Stimulated activated CD8-positive, alpha-beta memory T cell treated with anti-CD3 and anti-CD28 coated beads, Interleukin-15, amount 100 ng/mL, for 4 hours (primary cell): ENCODE data around the gene BCAT1.
"Not testable (repeated sequence)": the region's sequence is repeated elsewhere in the genome, so short reads cannot be mapped to it uniquely, and the experiment has no call there.

Source experiments
- DNase-seq, 2 donors: peaks; one replicate each; pipeline ENCODE4 v3.0.0-alpha.2; 2020; ENCODE audit warnings: low read depth in 2 of 2

The BCAT1 gene

DNA sequence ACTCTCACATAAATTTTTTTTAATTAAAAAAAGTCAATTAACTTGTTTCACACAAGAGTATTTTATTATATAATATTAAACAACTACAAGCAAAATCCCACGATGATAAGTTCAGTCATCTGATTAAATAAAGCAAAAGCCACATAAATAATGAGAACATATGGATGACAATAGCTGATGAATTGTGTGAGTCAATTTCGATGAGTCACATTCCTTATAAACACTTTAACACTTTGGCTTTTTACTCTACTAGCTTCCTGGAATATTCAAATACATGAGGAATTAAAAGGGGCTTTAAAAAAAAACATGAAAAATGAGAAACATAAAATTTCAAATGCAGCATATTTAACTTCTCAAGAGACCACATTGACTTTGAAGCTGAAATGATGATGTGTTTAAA, 95.3 kb downstream of the BCAT1 start:
- DNase-seq, result no peak

GRCh38 chr12:24853094-24853493, 95.8 kb downstream of the BCAT1 start:
- no peak for DNase-seq

- no peak for DNase-seq
Measured at GRCh38 chr12:24852420-24852819, 96.5 kb downstream of the BCAT1 start.

DNA sequence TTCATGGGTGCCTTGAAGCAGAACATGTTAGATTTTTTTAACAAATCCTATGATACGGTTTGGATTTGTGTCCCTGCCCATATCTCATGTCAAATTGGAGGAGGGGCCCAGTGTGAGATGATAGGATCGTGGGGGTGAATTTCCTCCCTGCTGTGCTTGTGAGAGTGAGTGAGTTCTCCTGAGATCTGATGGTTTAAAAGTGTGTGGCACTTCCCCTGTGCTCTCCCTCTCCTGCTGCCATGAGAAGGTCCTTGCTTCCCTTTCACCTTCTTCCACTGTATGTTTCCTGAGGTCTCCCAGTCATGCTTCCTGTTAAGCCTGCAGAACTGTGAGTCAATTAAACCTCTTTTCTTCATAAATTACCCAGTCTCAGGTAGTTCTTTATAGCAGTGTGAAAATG, 97.0 kb downstream of the BCAT1 start:
- DNase-seq, result not testable (repeated sequence)

DNA sequence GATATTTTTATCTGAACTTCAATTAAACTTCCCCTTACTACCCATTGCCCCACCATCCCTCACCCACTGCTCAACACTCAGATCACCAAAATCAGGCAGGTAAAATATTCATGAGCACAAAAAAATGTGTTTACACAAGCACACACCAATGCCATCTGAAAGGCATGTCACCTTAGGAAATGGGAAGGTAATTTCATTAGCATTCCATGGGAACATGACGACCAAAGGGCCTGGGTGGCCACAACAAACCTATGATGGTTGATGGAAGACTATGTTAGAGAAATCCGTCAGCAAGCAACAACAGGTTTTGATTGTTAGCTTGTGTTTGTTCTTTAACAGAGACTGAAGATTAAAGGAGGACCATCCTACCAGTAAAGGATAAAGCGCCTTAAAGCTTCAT, 97.6 kb downstream of the BCAT1 start:
- no peak for DNase-seq

GRCh38 chr12:24850496-24850895, 98.4 kb downstream of the BCAT1 start:
- no peak for DNase-seq

DNA sequence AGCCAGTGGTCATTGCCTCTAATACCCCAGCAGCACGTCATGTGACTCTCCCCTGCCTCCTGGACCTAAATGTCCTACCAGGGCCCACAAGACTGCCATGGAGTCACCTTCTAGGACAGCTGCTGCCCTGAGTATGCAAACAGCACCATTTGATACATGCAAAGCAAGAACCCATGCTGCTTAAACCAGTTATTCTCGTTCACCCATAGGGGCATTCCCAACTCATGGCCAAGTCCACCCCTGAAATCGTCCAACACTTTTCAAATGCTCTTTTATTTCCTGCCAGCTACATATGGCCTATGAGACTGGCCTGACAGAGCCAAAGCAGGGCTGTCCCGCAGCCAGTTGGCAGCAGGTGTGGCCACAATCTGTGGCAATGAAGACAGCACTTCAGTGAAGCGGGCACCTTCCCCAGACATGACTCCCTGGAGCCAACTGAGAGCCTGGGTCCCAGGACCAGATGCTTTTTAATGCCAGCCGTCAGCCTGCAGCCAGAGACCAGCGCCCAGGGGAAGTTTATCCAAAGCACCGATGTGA, 99.9 kb downstream of the BCAT1 start:
- DNase-seq, result no peak

- no peak for DNase-seq
Measured at GRCh38 chr12:24846689-24847088, 102.2 kb downstream of the BCAT1 start.

DNA sequence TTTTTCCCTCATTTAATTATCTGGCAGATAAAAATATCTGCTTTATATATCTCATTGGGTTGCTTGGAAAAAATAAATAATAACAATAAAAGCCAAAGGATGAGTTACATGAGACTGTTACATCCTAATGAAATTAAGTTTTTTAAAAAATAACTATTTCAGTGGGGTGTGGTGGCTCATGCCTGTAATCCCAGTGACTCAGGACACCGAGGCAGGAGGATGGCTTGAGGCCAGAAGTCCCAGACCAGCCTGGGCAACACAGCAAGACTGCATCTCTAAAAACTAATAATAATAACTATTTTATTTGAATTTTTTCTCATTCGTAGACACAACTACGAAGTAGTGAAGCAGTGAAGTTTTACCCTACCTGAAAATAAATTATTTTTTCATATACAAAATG, 103.3 kb downstream of the BCAT1 start:
- no peak for DNase-seq

DNA sequence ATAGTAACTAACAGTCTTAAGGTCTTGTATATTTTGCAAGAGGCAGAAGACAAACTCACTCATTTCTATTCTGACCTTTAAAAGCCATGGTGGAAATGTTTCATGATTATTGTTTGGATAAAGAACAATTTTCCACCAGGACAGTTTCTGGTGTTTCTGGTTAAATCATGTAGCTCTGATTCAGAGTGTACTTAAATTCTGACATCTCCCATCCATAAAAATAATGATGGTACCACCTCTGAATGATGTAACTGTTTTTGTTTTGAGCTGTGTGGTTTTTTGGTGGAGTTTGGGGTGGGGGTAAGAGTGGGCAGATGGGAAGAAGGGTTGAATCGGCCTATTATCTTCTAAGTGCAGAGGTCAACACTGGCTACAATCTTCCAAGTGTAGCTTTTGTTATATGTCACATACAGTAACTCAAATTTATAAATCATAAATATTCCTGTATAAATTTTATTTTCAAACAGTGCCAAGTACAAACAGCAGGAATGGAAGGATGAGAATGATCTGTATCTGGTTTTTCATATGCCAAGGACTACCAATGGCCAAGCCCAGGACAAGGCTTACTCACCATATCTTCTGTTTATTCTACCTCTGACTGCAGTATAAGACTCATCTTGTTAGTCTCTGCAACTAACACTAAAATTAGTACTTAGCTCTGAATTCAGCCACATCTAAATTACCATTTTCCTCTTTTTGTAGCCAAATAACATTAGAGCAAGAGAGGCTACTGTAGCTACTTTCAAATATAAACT, 108.7 kb downstream of the BCAT1 start:
- no peak for DNase-seq

DNA sequence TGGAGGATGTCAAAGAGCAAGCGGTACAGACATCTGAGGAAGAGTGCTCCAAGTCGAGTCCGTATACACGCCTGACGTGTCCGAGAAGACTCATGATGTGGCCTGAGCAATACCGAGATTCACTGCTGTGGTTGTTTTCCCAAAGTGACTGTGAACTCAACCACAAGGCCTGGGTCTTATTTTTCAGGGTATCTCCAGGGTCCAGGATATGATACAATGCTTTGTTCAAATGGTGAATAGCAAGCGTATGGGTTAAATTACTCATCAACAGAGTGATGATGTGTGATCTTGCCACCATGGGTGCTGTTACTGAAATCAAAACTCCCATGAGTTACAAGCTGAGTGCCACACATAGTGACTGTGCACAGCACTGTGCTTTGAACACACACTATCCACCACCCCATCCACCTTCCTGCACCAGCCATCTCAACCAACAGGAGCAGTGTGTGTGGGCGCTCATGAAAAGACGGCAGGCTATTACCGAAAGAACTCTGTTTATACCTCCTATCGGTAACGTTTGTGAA, 109.6 kb downstream of the BCAT1 start:
- DNase-seq, result peak in 1 of 2 donors; percentile 13

DNA sequence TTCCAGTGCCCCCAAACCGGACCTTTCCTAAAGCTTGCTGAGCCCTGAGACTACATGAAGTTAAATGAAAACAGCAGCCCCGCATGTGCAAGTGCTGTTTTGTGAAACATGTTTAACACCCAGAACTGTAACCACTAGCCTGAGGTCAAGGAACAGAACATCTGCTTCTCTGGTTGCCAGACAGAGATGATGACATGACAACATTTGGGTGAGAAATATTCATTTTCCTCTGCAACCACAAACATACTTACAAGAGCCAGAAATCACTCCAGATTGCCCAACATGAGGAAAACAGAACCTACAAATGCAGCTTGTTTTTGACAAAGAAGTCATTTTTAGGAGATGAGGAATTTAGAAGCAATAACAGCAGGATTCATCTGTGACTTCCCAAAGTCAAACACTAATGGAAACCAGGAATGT, 110.4 kb downstream of the BCAT1 start:
- DNase-seq, result no peak

GRCh38 chr12:24835377-24835776, 113.5 kb downstream of the BCAT1 start:
- DNase-seq, result no peak

DNA sequence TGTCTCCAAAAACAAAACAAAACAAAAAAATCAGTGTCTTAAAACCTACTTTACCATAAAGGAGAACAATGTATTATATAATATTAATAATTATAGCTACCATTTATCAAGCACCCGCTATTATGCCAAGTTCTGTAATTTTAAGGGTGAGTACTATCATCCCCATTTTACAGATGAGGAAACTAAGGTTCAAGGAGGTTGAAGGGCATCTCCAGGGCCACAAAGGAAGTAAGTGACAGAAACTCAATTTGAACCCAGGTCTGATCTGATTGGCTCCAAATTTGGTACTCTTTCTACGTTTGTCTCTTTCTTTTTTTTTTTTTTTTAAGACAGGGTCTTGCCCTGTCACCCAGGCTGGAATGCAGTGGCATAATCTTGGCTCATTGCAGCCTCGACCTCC, 115.4 kb downstream of the BCAT1 start:
- DNase-seq, result no peak

- DNase-seq, result no peak
Measured at GRCh38 chr12:24823808-24824515, 124.9 kb downstream of the BCAT1 start.

- no peak for DNase-seq
Measured at GRCh38 chr12:24822121-24822899, 126.6 kb downstream of the BCAT1 start.

GRCh38 chr12:24821691-24822090, 127.2 kb downstream of the BCAT1 start:
- no peak for DNase-seq

DNA sequence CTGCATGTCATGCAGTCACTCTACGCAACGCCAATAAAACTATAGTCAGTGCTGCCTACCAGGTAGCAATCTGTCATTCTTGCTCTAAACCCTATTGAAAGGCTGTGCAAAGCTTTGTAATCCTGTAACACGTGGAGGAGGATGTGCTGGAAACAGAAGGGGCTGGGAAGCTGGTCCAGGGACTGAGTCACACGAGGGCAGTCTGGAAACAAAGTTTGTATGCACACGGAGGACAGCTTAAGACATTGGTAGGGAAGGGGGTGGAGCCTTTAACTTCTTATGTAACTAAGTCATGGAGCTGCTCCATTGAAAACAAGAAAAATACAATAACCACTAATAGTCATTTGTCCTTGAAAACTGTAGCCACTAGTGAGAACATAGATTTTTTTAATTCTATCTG, 128.0 kb downstream of the BCAT1 start:
- no peak for DNase-seq

- no peak for DNase-seq
Measured at GRCh38 chr12:24818351-24818750, 130.6 kb downstream of the BCAT1 start.

DNA sequence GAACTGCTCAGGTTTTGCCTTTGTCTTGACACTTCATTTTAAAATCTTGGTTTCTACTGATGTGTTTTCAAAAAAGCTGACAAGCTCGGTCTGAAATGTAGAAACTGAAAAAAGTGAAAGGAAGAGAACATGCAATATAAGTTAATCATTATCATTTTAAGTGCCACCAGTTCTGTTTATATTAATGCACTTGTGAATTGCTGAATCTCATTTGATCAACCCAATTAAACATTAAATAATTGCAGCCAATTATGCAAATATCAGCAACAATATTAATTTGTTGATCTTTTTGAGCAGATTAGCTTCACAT, 133.8 kb downstream of the BCAT1 start:
- DNase-seq, result no peak

- no peak for DNase-seq
Measured at GRCh38 chr12:24814379-24815113, 134.4 kb downstream of the BCAT1 start.

DNA sequence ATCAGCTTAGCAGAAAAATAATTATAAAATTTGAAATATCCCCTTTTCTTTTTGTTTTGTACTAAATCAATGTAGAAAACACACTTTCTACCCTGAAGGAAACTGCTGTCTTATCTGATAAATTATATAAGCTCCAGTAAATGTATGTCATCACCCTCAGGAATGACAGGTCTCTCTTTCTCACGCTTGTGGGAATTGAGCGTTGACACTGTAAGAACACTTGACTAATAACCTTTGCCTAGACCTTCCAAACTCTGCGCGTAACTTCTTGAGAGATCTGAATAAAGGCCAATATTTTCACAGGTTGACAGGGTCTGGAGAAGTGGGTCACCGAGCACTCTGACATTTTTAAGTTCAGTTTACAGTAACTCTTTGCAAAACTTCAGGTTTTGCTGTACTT, 138.5 kb downstream of the BCAT1 start:
- DNase-seq, result no peak
